Vagina (tissue), 2 donors: ENCODE measurements around the gene COL8A2.

ENCODE experiments used
- CTCF ChIP-seq, 3 experiments: fragments of 450-650 bp in 2 of 3; fragments of 200-600 bp in 1 of 3; sonication (generic) in 1 of 3; IDR thresholded peaks; one replicate each; pipeline ENCODE4 v1.5.1; 2017 to 2019; ENCODE audit warnings: antibody characterized with exemption in 3 of 3, mild to moderate bottlenecking in 2 of 3, moderate library complexity in 2 of 3
- POLR2A ChIP-seq, 2 donors: fragments of 450-650 bp; IDR thresholded peaks; one replicate each; pipeline ENCODE4 v1.6.1; 2017; ENCODE audit warnings: antibody characterized with exemption in 2 of 2, mild to moderate bottlenecking in 2 of 2, moderate library complexity in 2 of 2
- POLR2AphosphoS5 ChIP-seq, 2 donors: sonication (generic); formaldehyde crosslinking; IDR thresholded peaks; one replicate each; pipeline ENCODE4 v1.9.0; 2017; ENCODE audit warnings: antibody characterized with exemption in 2 of 2, mild to moderate bottlenecking in 2 of 2, low read depth in 1 of 2; ENCODE audit not compliant: insufficient read depth in 1 of 2

GRCh38 chr1:36091141-36091540 lies 33.9 kb downstream of the COL8A2 start:
- TF ChIP-seq CTCF (IDR thresholded peaks at IDR 0.05) (no peak), POLR2AphosphoS5 (IDR thresholded peaks at IDR 0.05; ENCODE audit: insufficient read depth in 1 of 2, low read depth in 1 of 2) (no peak), POLR2A (IDR thresholded peaks at IDR 0.05) (no peak)
